K562 (cell line): Measurements from ENCODE around the gene ZDHHC16. TPM values are rescaled to one million over a fixed set of nuclear protein-coding genes. Genes with fewer than 3 reads are reported as not detected.

ENCODE experiments used
- ATAC-seq: fragments of 200-7000 bp; cut with Tn5 transposase; 3 replicates; pipeline ENCODE4 v1.9.1; 2020; ENCODE audit warnings: moderate library complexity
- BruUV-seq: library from RNA; stranded (reverse); fragments of 400-500 nt; replicated peaks from 2 replicates; lab custom pipeline; 2021; lab: Mats Ljungman, UMichigan
- CTCF ChIA-PET: fragments of 300-600 bp; formaldehyde crosslinking; extraction: SDS; loops from one replicate; lab custom pipeline; 2021; ENCODE audit warnings: low intra/inter-chr PET ratio; lab: Yijun Ruan, JAX
- POLR2A ChIA-PET: fragments of 300-600, 350-650 bp; sonication (Branson Sonifier 250); formaldehyde crosslinking; extraction: SDS; loops from one replicate; lab custom pipeline; 2021; ENCODE audit warnings: antibody characterized with exemption, inconsistent platforms; lab: Yijun Ruan, JAX
- DNase-seq, 4 experiments: peaks; one replicate each; pipeline versions ENCODE4 v3.0.0 to v3.0.0-alpha.2; 2011 to 2018; ENCODE audit warnings: low spot score in 3 of 4, mixed read lengths in 3 of 4; ENCODE audit errors: extremely low read depth in 1 of 4
- FAIRE-seq: peaks from 2 replicates; lab custom pipeline; 2011; peaks lifted over from hg19 to GRCh38; lab: Jason Lieb, UNC
- H2AFZ ChIP-seq: 2 replicates; pipeline ENCODE4 v1.6.0; 2011; ENCODE audit warnings: low read depth, low read length, control low read depth, inconsistent platforms
- H3K27ac ChIP-seq: fragments of 200-600 bp; 3 replicates; pipeline ENCODE4 v1.8.0; 2011; ENCODE audit warnings: low read depth, mild to moderate bottlenecking, control low read depth, inconsistent platforms, low read length, moderate library complexity, mixed read lengths; ENCODE audit errors: extremely low read depth
- H3K27me3 ChIP-seq, 2 experiments: fragments of 300-600 bp in 1 of 2; 2 replicates in 1 of 2; 3 replicates in 1 of 2; pipeline versions ENCODE4 v1.6.0 to v1.8.0; 2011; ENCODE audit warnings: inconsistent platforms in 2 of 2, low read length in 2 of 2, mild to moderate bottlenecking in 1 of 2, mixed read lengths in 1 of 2, moderate library complexity in 1 of 2; ENCODE audit not compliant: control insufficient read depth in 2 of 2, insufficient read depth in 2 of 2
- H3K36me3 ChIP-seq: fragments of 300-600 bp; 3 replicates; pipeline ENCODE4 v1.8.0; 2011; ENCODE audit warnings: mild to moderate bottlenecking, low read length, inconsistent platforms; ENCODE audit not compliant: control insufficient read depth, insufficient read depth
- H3K4me1 ChIP-seq, 2 experiments: fragments of 200-600 bp in 1 of 2; replicated peaks in 1 of 2; 2 replicates in 1 of 2; 3 replicates in 1 of 2; pipeline versions ENCODE4 v1.5.1 to v1.8.0; 2011; ENCODE audit warnings: inconsistent platforms in 2 of 2, low read length in 2 of 2, mild to moderate bottlenecking in 1 of 2, mixed read lengths in 1 of 2, moderate library complexity in 1 of 2; ENCODE audit not compliant: control insufficient read depth in 2 of 2, insufficient read depth in 2 of 2
- H3K4me2 ChIP-seq: 2 replicates; pipeline ENCODE4 v1.6.1; 2011; ENCODE audit warnings: low read length, control low read depth, inconsistent platforms, mixed read lengths; ENCODE audit not compliant: insufficient read depth
- H3K4me3 ChIP-seq: fragments of 200-600 bp; sonication (generic), shearing (Covaris generic); 2 replicates; pipeline ENCODE4 v1.5.1; 2016; ENCODE audit warnings: control low read depth, inconsistent platforms
- H3K79me2 ChIP-seq: fragments of 200-600 bp; 3 replicates; pipeline ENCODE4 v1.8.0; 2011; ENCODE audit warnings: low read length, inconsistent platforms; ENCODE audit not compliant: control insufficient read depth, insufficient read depth
- H3K9ac ChIP-seq, 2 experiments: 2 replicates each; pipeline versions ENCODE4 v1.6.0 to v1.6.1; 2011; ENCODE audit warnings: low read depth in 2 of 2, low read length in 2 of 2, control low read depth in 1 of 2, inconsistent platforms in 1 of 2, mild to moderate bottlenecking in 1 of 2, mixed read lengths in 1 of 2; ENCODE audit not compliant: insufficient read depth in 1 of 2
- H3K9me1 ChIP-seq: one replicate; pipeline ENCODE4 v1.6.0; 2011; ENCODE audit warnings: inconsistent platforms, mild to moderate bottlenecking, low read length, moderate library complexity; ENCODE audit not compliant: control insufficient read depth, insufficient read depth
- H3K9me3 ChIP-seq: replicated peaks from 2 replicates; pipeline ENCODE4 v1.5.1; 2011; ENCODE audit warnings: low read depth, low read length, inconsistent platforms; ENCODE audit not compliant: control insufficient read depth, insufficient read depth
- H4K20me1 ChIP-seq: replicated peaks from 2 replicates; pipeline ENCODE4 v1.6.1; 2011; ENCODE audit warnings: low read length, inconsistent platforms, mixed read lengths; ENCODE audit not compliant: control insufficient read depth, insufficient read depth
- HDAC1 ChIP-seq, 2 experiments: fragments of 450-650 bp; IDR thresholded peaks; 2 replicates each; pipeline ENCODE4 v1.6.1; 2016 to 2017; ENCODE audit warnings: inconsistent platforms in 1 of 2, mild to moderate bottlenecking in 1 of 2, moderate library complexity in 1 of 2
- MAX ChIP-seq: sonication (generic); formaldehyde crosslinking; IDR thresholded peaks from 2 replicates; pipeline ENCODE4 v1.9.0; 2022; ENCODE audit warnings: mild to moderate bottlenecking, missing genetic modification reagents
- WHSC1 ChIP-seq: IDR thresholded peaks from one replicate; pipeline ENCODE4 v1.6.1; 2012; ENCODE audit warnings: low read length, control low read depth, inconsistent platforms
- ZNF165 ChIP-seq: fragments of 250-450 bp; sonication (Bioruptor Pico); IDR thresholded peaks from 2 replicates; pipeline ENCODE4 v1.4.0; 2020; ENCODE audit warnings: borderline replicate concordance
- ZNF57 ChIP-seq: fragments of 450-650 bp; formaldehyde crosslinking; IDR thresholded peaks from 2 replicates; pipeline ENCODE4 v1.4.0; 2020; ENCODE audit warnings: mild to moderate bottlenecking, moderate library complexity
- WGBS: fragments of 100-300 bp; shearing (Covaris generic); methylation state at CpG from one replicate; pipeline ENCODE4 v1.1.6; 2016; ENCODE audit warnings: low coverage, mixed read lengths; ENCODE audit not compliant: insufficient coverage; ENCODE audit errors: missing lambda C conversion rate; 5-methylcytosine and 5-hydroxymethylcytosine counted together
- in situ Hi-C: fragments of 300-500 bp; cut with MboI; formaldehyde crosslinking; loops from 4 replicates; pipeline ENCODE4 v1.15.0; 2018; ENCODE audit warnings: inconsistent platforms, mixed read lengths
- intact Hi-C: fragments of 100-400 bp; cut with micrococcal nuclease; formaldehyde crosslinking; loops from 2 replicates; pipeline ENCODE4 v1.14.2; 2022
- polyA plus RNA-seq, 8 experiments: library from polyadenylated mRNA; depleted of rRNA in 4 of 8; stranded (reverse) in 5 of 8; unstranded in 3 of 8; fragments of >200 nt; fragmentation: Nextera tagmentation in 2 of 8; fragmentation: Illumina TruSeq in 1 of 8; extraction: Ambion mirVana in 2 of 8; extraction: Trizol in 1 of 8; gene quantifications; 2 replicates each; pipeline versions ENCODE4 v1.2.1 to v1.2.3, GENCODE V29; 2011 to 2014; ENCODE audit warnings: inconsistent platforms in 1 of 8, missing spikeins in 1 of 8
- total RNA-seq, 7 experiments: library from RNA; depleted of rRNA in 6 of 7; stranded (reverse); fragments of >200 nt in 6 of 7; fragmentation: Illumina TruSeq in 2 of 7; extraction: Trizol in 2 of 7; gene quantifications; 2 replicates each; pipeline versions ENCODE4 v1.2.1 to v1.2.3, GENCODE V29; 2011 to 2021; ENCODE audit warnings: low replicate concordance in 1 of 7
- TF ChIP-seq, protein P1 (sequence below), 2 experiments: fragments of 450-650 bp; IDR thresholded peaks; 2 replicates each; pipeline ENCODE4 v1.6.1; 2016

ZDHHC16 gene
- total and polyA plus RNA-seq, 9 of the 15 experiments (the other 6 are each of a cell fraction or from before 2014, with no cell fraction given) = 12.5 to 33.8 (median 21.3) TPM

GRCh38 chr10:97412891-97413304 lies 33.1 kb upstream of the ZDHHC16 start:
- intact Hi-C loops = no loop called here

More at GRCh38 chr10:97412891-97413304, 33.1 kb upstream of the ZDHHC16 start:
- Histone ChIP-seq H3K9ac (peak overlapping the region in 1 of 2 experiments; percentile 76; a peak in 1 of 4 replicates), H2AFZ (peak overlapping the region; percentile 78), H3K79me2 (no peaks in the 10 kb centered on the region), H3K4me1 (peaks cover 13 to 19% of the 10 kb centered on the region in 2 experiments; a peak in 3 of 5 replicates), H4K20me1 (no peaks in the 10 kb centered on the region), H3K27me3 (no peaks in the 10 kb centered on the region), H3K4me3 (no peak overlapping the region), H3K9me3 (no peaks in the 10 kb centered on the region), H3K27ac (peak overlapping the region; percentile 35; the same call in 2 of the 3 replicates), H3K4me2 (no peak overlapping the region), H3K9me1 (no peaks in the 10 kb centered on the region), H3K36me3 (no peaks in the 10 kb centered on the region; the same call in 2 of the 3 replicates)
- ChIA-PET CTCF (no interaction called here), POLR2A (interaction anchor here (0.7 to 2.1 kb wide), 2 partner anchors 15 to 195 kb away, joined by 3 to 6 read pairs; no protein-coding TSS in a partner anchor)
- ATAC-seq (no peak), DNase-seq (no peak), FAIRE-seq (no peak)
- 72% methylated on average over 10 of the region's 10 CpGs for WGBS
- TF ChIP-seq MAX (CRISPR knock-in tag) (0 out of 2 replicates have a peak, but pooled peaks have one; percentile 11), ZNF165 (CRISPR knock-in tag) (no peak), HDAC1 (IDR thresholded peaks at IDR 0.05) (no peak), WHSC1 (no peak), ZNF57 (CRISPR knock-in tag) (no peak)
- TF ChIP-seq, protein P1, sequence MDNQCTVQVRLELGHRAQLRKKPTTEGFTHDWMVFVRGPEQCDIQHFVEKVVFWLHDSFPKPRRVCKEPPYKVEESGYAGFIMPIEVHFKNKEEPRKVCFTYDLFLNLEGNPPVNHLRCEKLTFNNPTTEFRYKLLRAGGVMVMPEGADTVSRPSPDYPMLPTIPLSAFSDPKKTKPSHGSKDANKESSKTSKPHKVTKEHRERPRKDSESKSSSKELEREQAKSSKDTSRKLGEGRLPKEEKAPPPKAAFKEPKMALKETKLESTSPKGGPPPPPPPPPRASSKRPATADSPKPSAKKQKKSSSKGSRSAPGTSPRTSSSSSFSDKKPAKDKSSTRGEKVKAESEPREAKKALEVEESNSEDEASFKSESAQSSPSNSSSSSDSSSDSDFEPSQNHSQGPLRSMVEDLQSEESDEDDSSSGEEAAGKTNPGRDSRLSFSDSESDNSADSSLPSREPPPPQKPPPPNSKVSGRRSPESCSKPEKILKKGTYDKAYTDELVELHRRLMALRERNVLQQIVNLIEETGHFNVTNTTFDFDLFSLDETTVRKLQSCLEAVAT (IDR thresholded peaks at IDR 0.05) = 0 out of 4 replicates have a peak, but pooled peaks of 1 of the 2 experiments have one; percentile 51
- no TSS peak for BruUV-seq
- in situ Hi-C loops = no loop called here
